Lower lobe of right lung (tissue), 2 donors: ENCODE measurements around the gene CREBL2. TPM values are rescaled to one million over a fixed set of nuclear protein-coding genes. Genes with fewer than 3 reads are reported as not detected.

ENCODE experiments used
- ATAC-seq, 2 donors: fragments of 200-7000 bp; cut with Tn5 transposase; one replicate each; pipeline ENCODE4 v1.9.1; 2020 to 2022; ENCODE audit warnings: mild to moderate bottlenecking in 2 of 2, moderate library complexity in 2 of 2
- DNase-seq: peaks from one replicate; pipeline ENCODE4 v3.0.0-alpha.2; 2020
- H3K27ac ChIP-seq: fragments of 200-600 bp; one replicate; pipeline ENCODE4 v1.8.0; 2022
- H3K27me3 ChIP-seq: fragments of 200-600 bp; one replicate; pipeline ENCODE4 v1.8.0; 2022; ENCODE audit warnings: low read depth
- H3K36me3 ChIP-seq: fragments of 200-600 bp; one replicate; pipeline ENCODE4 v1.8.0; 2022; ENCODE audit warnings: mild to moderate bottlenecking
- H3K4me1 ChIP-seq: fragments of 200-600 bp; one replicate; pipeline ENCODE4 v1.8.0; 2022
- H3K4me3 ChIP-seq: fragments of 200-600 bp; one replicate; pipeline ENCODE4 v1.8.0; 2022; ENCODE audit warnings: mild to moderate bottlenecking
- H3K9me3 ChIP-seq: fragments of 200-600 bp; one replicate; pipeline ENCODE4 v1.8.0; 2022
- intact Hi-C: fragments of 100-400 bp; cut with DNase I; formaldehyde crosslinking; loops from one replicate; pipeline ENCODE4 v1.11.0; 2022
- total RNA-seq: library from RNA; stranded (reverse); fragmentation: NEBNext Ultra II Directional; extraction: Animal tissue kit (Norgen Biotek cat#: 25700); gene quantifications from one replicate; pipeline ENCODE4 v1.2.1, GENCODE V29; 2021
- TF ChIP-seq, protein P1 (sequence below): fragments of 200-600 bp; IDR thresholded peaks from one replicate; pipeline ENCODE4 v1.8.0; 2022; ENCODE audit warnings: antibody characterized with exemption, mild to moderate bottlenecking
- donor health status: DM: no; HTN: yes; CAD: no; lungs with severe emphysema.

Gene CREBL2
- total RNA-seq, 1 donor from 2014 or later, result 46.3 TPM

DNA sequence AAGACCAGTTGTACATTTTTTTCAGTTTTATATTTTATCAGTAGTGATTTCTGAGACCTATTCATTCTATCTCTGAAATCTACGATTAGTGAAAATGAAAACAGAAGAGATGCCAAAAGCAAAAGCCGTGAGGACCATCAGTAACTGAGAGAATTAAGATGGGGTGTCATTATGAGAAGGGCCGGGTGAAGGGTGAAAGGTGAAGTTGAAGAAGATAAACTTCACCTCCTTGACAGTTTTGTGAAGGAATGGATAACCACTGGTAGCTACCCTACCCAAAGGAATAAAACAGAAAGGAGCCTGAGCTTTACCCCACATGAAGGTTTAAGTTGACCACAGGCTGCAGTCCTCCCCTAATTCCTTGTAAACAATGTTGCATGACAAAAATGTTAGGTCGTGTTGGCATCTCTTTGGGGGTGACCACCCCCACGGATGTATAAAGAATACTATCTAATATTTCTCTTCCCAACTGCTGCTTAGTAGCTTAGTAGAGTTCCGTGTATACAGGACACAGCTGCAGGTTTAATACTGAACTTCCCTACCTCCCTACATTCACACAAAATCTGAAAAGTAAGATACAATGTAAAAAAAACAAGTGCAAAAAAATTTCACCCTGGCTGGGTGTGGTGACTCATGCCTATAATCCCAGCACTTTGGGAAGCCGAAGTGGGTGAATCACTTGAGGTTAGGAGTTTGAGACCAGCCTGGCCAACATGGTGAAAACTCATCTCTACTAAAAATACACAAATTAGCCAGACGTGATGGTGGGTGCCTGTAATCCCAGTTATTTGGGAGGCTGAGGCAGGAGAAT, 60.4 kb downstream of the CREBL2 start:
- Histone ChIP-seq H3K27ac (no peak overlapping the region), H3K4me3 (no peak overlapping the region), H3K4me1 (no peaks in the 10 kb centered on the region), H3K36me3 (no peaks in the 10 kb centered on the region), H3K9me3 (no peaks in the 10 kb centered on the region), H3K27me3 (no peaks in the 10 kb centered on the region)
- intact Hi-C loops, result no loop called here
- ATAC-seq (no peak), DNase-seq (no peak)
- TF ChIP-seq, protein P1, sequence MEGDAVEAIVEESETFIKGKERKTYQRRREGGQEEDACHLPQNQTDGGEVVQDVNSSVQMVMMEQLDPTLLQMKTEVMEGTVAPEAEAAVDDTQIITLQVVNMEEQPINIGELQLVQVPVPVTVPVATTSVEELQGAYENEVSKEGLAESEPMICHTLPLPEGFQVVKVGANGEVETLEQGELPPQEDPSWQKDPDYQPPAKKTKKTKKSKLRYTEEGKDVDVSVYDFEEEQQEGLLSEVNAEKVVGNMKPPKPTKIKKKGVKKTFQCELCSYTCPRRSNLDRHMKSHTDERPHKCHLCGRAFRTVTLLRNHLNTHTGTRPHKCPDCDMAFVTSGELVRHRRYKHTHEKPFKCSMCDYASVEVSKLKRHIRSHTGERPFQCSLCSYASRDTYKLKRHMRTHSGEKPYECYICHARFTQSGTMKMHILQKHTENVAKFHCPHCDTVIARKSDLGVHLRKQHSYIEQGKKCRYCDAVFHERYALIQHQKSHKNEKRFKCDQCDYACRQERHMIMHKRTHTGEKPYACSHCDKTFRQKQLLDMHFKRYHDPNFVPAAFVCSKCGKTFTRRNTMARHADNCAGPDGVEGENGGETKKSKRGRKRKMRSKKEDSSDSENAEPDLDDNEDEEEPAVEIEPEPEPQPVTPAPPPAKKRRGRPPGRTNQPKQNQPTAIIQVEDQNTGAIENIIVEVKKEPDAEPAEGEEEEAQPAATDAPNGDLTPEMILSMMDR, result no peak

DNA sequence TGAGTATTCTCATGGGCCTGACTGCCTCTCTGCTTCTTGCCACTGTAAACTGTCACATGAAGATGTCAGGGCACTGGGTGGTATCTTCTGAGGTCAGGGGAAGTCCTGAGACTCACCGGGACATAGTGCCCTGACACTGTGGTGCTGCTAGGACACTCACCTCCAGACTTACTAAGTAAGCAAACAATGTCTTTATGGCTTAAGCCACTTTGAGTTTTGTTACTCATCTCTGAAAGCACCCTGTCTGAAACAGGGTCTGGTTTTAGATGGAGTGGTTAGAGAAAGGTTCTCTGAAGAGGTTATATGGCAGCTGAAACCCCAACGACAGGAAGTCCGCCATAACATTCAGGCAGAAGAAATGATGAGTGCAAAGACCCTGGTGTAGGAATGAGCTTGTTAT, 61.6 kb downstream of the CREBL2 start:
- Histone ChIP-seq H3K36me3 (no peaks in the 10 kb centered on the region), H3K27me3 (no peaks in the 10 kb centered on the region), H3K9me3 (no peaks in the 10 kb centered on the region), H3K4me3 (no peak overlapping the region), H3K27ac (no peak overlapping the region), H3K4me1 (no peaks in the 10 kb centered on the region)
- DNase-seq (no peak), ATAC-seq (no peak)
- TF ChIP-seq, protein P1, result no peak
- intact Hi-C loops, result no loop called here

DNA sequence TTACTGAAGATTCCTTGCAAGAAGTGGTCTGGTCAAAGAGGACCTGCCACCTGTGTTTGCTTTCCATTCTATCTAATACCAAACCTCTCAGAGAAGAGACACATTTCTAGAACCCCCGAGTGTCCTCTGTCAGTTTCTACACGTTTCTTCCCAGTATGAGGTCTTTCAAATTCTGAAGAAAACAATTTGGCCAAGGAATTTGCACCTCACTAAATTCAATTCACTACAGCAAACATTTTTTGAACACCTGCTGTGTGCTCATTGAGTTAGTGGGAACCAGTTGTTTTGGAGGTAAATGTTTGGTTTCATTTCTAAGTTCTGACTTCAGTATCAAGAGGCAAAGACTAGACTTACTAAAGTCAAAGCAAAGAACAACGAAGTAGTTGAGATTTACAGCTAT, 64.9 kb downstream of the CREBL2 start:
- ATAC-seq (no peak), DNase-seq (no peak)
- Histone ChIP-seq H3K27ac (no peak overlapping the region), H3K27me3 (no peaks in the 10 kb centered on the region), H3K4me1 (no peaks in the 10 kb centered on the region), H3K36me3 (no peaks in the 10 kb centered on the region), H3K9me3 (no peaks in the 10 kb centered on the region), H3K4me3 (no peak overlapping the region)
- intact Hi-C loops, result no loop called here
- TF ChIP-seq, protein P1, result no peak

DNA sequence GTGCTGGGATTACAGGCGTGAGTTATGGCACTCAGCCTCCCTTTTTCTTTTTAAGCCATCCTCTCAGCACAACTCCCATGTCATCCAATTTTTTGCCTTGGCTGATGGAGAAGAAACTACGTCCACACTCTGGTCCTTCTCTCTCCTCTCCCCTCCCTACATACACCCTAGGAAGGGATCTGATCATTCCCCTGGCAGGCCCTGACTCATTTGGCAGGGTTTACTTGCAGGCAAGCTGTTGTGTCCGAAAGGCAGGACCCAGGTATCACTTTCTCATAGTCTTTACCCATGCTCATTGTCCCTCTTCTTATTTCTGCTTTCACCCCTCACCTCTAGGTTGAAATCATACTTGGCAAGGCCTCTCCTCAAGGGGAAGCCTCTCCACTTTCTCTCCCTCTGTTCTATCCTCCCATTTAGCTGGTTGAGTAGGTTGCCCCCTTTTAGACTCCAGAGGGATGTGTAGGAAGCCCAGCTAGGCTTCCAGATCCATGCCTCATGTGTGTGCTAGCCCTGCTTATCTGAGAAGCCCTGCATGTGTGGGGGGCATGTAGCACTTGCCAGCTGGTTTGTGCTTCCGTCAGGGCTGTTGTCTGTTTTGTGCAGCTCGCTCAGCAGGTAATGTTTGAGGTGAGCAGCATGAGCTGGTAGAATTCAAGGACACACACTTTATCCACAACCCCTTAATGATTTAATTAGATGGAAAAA, 69.5 kb downstream of the CREBL2 start:
- Histone ChIP-seq H3K27ac (no peak overlapping the region), H3K4me3 (no peak overlapping the region), H3K36me3 (no peaks in the 10 kb centered on the region), H3K4me1 (peaks cover 7% of the 10 kb centered on the region), H3K27me3 (no peaks in the 10 kb centered on the region), H3K9me3 (no peaks in the 10 kb centered on the region)
- TF ChIP-seq, protein P1, result no peak
- DNase-seq (no peak), ATAC-seq (no peak)
- intact Hi-C loops, result no loop called here

DNA sequence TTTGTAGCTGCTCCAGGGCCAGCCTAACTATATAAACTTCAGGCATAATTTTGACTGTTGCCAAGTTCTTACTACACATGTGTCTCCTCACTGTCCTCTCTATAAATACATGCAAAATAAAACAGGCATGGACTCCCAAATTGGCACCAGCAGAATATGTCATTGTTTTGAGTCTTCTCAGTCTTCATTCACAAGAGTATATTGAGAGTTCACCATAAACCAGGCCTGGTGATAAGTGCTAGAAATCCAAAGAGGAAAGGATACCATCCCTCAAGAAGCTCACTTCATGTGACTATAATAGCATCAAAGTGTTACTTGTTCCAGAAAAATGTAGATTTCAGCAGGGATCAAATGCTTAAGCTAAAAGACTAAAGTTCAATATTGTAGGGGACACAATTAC, 70.6 kb downstream of the CREBL2 start:
- H3K9me3 ChIP-seq, result no peaks in the 10 kb centered on the region
- no peaks in the 10 kb centered on the region for H3K27me3 ChIP-seq
- intact Hi-C loops, result no loop called here
- no peaks in the 10 kb centered on the region for H3K36me3 ChIP-seq
- TF ChIP-seq, protein P1, result no peak
- ATAC-seq, result no peak
- no peak for DNase-seq
- peaks cover 7% of the 10 kb centered on the region for H3K4me1 ChIP-seq
- no peak overlapping the region for H3K27ac ChIP-seq
- no peak overlapping the region for H3K4me3 ChIP-seq
